ENCODE data around the gene NLRP8. TPM values are rescaled to one million over a fixed set of nuclear protein-coding genes. Genes with fewer than 3 reads are reported as not detected.

Gene NLRP8
- total and polyA plus RNA-seq, 2 experiments from 2014 or later: not detected

- H3K9me3 Mint-ChIP-seq: peaks cover 96% of the 10 kb centered on the region
- no peak overlapping the region for H3K4me3 Mint-ChIP-seq
- DNase-seq (ENCODE audit: low spot score): no peak
Observed at GRCh38 chr19:55907746-55908145, 39.9 kb upstream of the NLRP8 start.

GRCh38 chr19:55909801-55910200 lies 37.8 kb upstream of the NLRP8 start:
- no peak overlapping the region for H3K4me3 ChIP-seq
- H3K27me3 ChIP-seq (ENCODE audit: insufficient read depth): no peaks in the 10 kb centered on the region
- H3K79me2 ChIP-seq (replicated peaks; ENCODE audit: insufficient read depth): no peaks in the 10 kb centered on the region
- H3F3A ChIP-seq (replicated peaks; ENCODE audit: low read depth): no peaks in the 10 kb centered on the region
- H3K4me2 ChIP-seq: no peak overlapping the region
- H3K9me3 Mint-ChIP-seq: peaks cover 98% of the 10 kb centered on the region
- H3K27me3 Mint-ChIP-seq (ENCODE audit: insufficient read depth, low read depth, poor library complexity): peaks cover 3% of the 10 kb centered on the region
- H3K4me3 Mint-ChIP-seq: no peak overlapping the region
- H3K36me3 Mint-ChIP-seq (ENCODE audit: low read depth): peaks cover 42% of the 10 kb centered on the region
- no peak overlapping the region for H3K27ac ChIP-seq (ENCODE audit: low read depth)
- ATAC-seq (no peak), DNase-seq (ENCODE audit: low spot score) (no peak)
- peaks cover 6% of the 10 kb centered on the region for H3K36me3 ChIP-seq (ENCODE audit: insufficient read depth)
- H4K20me1 ChIP-seq (replicated peaks; ENCODE audit: insufficient read depth): no peaks in the 10 kb centered on the region
- H3K9me2 ChIP-seq (ENCODE audit: insufficient read depth): no peaks in the 10 kb centered on the region
- no peaks in the 10 kb centered on the region for H3K4me1 Mint-ChIP-seq
- H3K4me1 ChIP-seq (ENCODE audit: insufficient read depth): no peaks in the 10 kb centered on the region
- H3K27ac Mint-ChIP-seq: no peak overlapping the region
- no peak overlapping the region for H2AFZ ChIP-seq
- TF ChIP-seq STAT1 (IDR thresholded peaks at IDR 0.05; ENCODE audit: unreplicated experiment): no peak
- no peak for TF ChIP-seq ETS1 (IDR thresholded peaks at IDR 0.05)
- TF ChIP-seq REST (IDR thresholded peaks at IDR 0.05; ENCODE audit: unreplicated experiment): no peak
- no peak for TF ChIP-seq JUNB (IDR thresholded peaks at IDR 0.05; ENCODE audit: unreplicated experiment)
- no peak for TF ChIP-seq CREB1 (CRISPR knock-in tag; IDR thresholded peaks at IDR 0.05; ENCODE audit: low read depth)
- no peak for TF ChIP-seq POLR2AphosphoS5 (IDR thresholded peaks at IDR 0.05; ENCODE audit: low read depth)
- no peak for TF ChIP-seq ZNF114 (CRISPR knock-in tag; IDR thresholded peaks at IDR 0.05)
- TF ChIP-seq EZH2 (IDR thresholded peaks at IDR 0.05; ENCODE audit: low read depth, unreplicated experiment): no peak
- TF ChIP-seq ZNF331 (CRISPR knock-in tag; IDR thresholded peaks at IDR 0.05; ENCODE audit: low read depth): no peak
- no peak for TF ChIP-seq NANOG (IDR thresholded peaks at IDR 0.05; ENCODE audit: borderline replicate concordance)
- no peak for TF ChIP-seq EZH2phosphoT487 (IDR thresholded peaks at IDR 0.05; ENCODE audit: unreplicated experiment)

More at GRCh38 chr19:55907746-55908145, 39.9 kb upstream of the NLRP8 start:
- Histone ChIP-seq H3K79me2 (replicated peaks; ENCODE audit: insufficient read depth) (no peaks in the 10 kb centered on the region), H2AFZ (no peak overlapping the region), H3K9me2 (ENCODE audit: insufficient read depth) (no peaks in the 10 kb centered on the region), H3K4me1 (ENCODE audit: insufficient read depth) (no peaks in the 10 kb centered on the region), H3K27me3 (ENCODE audit: insufficient read depth) (no peaks in the 10 kb centered on the region), H3K4me2 (no peak overlapping the region), H3K4me3 (no peak overlapping the region), H3K36me3 (ENCODE audit: insufficient read depth) (peaks cover 6% of the 10 kb centered on the region), H3F3A (replicated peaks; ENCODE audit: low read depth) (no peaks in the 10 kb centered on the region), H3K27ac (ENCODE audit: low read depth) (no peak overlapping the region), H4K20me1 (replicated peaks; ENCODE audit: insufficient read depth) (no peaks in the 10 kb centered on the region)
- H3K27ac Mint-ChIP-seq: no peak overlapping the region
- H3K27me3 Mint-ChIP-seq (ENCODE audit: insufficient read depth, low read depth, poor library complexity): peaks cover 3% of the 10 kb centered on the region
- H3K4me1 Mint-ChIP-seq: no peaks in the 10 kb centered on the region
- ATAC-seq: no peak
- TF ChIP-seq EZH2phosphoT487 (IDR thresholded peaks at IDR 0.05; ENCODE audit: unreplicated experiment) (no peak), ETS1 (IDR thresholded peaks at IDR 0.05) (no peak), ZNF114 (CRISPR knock-in tag; IDR thresholded peaks at IDR 0.05) (no peak)
- H3K36me3 Mint-ChIP-seq (ENCODE audit: low read depth): peaks cover 40% of the 10 kb centered on the region
